Smooth muscle cell of the brain vasculature (primary cell): ENCODE results near the gene GRIN2A.

Experiments
- DNase-seq: peaks from one replicate; pipeline ENCODE4 v3.0.0-alpha.2; 2012; ENCODE audit warnings: low read depth, low spot score

The GRIN2A gene

DNA sequence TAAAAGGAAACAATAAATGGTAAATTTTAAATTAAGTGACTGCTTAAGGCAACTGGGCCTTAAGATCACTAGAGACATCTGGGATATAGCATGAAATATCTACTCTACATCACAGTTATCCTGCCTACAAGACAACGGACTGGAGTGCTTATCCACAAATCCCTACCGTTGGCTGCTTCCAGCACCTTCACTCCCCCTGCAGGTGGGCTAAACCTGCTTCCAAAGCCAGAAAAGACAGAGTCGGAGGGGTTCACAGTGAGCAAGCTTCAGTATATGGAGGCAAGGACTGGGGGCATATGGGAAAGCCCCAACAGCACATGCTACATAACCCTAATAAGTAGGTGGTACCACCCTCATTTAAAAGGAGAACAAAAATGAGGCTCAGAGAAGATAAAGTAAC is 45.3 kb downstream of the GRIN2A start:
- no peak for DNase-seq

GRCh38 chr16:10130538-10130937 is 51.7 kb downstream of the GRIN2A start:
- no peak for DNase-seq

- DNase-seq, result no peak
These were observed 53.6 kb downstream of the GRIN2A start for GRCh38 chr16:10128397-10129258.

DNA sequence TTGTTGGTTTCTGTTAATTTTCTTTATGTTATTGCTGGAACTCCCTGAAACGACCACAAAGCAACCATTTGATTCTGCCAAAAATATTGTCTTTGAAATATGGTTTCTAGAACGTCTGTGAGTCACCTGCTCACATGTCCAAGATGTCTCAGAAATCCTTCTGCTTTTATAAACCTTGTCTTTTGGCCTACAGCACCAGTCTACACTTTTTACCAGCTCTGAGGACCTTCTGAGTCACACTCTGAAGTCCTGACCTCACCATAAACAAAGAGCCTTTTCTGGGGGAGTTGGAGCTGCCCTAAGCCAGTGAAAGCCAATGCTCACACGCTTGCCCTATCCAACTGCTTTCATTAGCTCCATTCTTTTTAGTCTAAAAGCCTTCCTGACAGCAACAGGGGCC is 55.5 kb downstream of the GRIN2A start:
- no peak for DNase-seq

DNA sequence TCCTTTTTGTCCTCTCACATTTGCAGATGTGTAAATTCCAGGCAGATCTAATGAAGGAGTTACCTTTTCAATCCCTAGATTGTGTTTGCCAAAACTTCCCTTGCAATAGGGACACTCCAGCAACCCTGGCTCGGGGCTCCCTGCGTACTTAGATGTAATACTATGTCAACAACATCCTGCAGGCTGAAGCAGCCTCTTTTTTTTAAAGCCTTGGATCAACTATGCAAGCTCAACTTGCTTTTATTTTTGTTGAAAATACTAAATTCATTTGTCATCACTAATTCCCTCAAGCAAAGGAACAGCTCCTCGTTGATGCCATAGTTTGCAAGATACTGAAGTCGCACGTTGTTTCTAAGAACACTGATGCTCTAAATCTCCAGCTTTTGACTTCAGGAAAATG is 59.1 kb downstream of the GRIN2A start:
- DNase-seq, result no peak

- DNase-seq, result no peak
These were observed 59.7 kb downstream of the GRIN2A start for GRCh38 chr16:10122546-10122945.

- no peak for DNase-seq
These were observed 60.3 kb downstream of the GRIN2A start for GRCh38 chr16:10121897-10122425.

DNA sequence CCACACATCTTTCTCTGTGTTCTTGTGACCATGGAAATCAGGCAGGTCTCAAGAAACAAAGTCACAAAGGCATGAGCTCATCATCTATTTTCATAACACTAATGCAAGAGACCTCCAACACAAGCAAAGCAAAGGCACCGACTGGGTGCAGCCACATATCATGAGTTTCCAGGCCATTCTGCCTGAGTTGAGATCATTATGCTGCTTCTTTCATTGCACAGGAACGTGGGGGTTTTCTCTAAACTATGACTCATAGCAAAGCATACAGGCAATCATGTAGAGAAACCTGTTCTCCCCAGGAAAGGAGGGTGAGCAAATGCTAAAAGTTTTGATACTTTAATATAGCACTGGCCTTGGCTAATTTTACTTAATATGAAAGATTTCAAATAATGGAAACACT is 60.7 kb downstream of the GRIN2A start:
- no peak for DNase-seq

DNA sequence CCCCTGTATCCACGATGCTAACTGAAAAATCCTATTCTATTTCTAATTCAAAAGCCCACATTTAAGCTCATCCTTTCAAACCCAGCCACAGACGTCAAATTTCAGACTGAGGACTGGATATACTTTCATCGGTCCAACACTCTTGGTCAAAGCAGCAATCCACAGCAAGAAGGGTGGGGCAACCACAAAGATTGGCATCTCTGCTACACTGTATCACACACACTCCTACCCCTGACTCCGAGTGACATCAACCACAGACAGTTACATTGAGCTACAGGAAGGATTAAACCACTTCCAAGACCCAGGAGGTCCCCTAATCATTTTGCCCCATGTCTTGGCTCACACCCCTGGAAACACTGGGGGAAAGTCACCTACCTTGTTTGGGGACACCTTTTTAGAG is 61.3 kb downstream of the GRIN2A start:
- no peak for DNase-seq

DNA sequence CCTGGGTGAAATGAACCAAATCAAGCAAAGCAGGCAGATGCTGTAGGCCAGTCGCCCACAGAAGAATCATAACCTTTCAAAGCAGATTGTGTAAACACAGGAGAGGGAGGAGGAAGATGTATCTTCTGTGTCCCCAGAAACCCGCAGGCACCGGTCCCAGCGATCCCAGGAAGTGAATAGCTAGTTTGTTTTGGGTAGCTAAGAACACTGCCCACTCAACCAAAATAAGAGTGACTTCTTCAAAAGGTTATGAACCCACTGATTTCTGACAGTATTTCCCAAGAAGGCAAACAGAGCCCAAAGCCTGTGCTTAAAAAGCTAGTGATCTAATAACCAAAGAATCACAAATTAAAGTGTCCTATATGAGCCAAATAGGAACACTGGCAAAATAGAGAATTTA is 67.8 kb downstream of the GRIN2A start:
- DNase-seq, result no peak

GRCh38 chr16:10113248-10113647 is 69.0 kb downstream of the GRIN2A start:
- no peak for DNase-seq

DNA sequence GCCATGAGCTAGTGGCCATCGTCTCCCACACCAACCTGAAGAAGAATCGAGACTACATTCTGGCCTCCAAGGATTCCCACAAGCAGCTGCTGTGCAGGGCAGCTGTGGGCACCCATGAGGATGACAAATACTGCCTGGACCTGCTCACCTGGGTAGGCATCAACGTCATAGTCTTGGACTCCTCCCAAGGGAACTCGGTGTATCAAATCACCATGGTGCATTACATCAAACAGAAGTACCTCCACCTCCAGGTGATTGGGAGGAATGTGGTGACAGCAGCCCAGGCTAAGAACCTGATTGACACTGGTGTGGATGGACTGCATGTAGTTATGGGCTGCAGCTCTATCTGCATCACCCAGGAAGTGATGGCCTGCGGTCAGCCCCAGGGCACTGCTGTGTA is 70.2 kb downstream of the GRIN2A start:
- no peak for DNase-seq

DNA sequence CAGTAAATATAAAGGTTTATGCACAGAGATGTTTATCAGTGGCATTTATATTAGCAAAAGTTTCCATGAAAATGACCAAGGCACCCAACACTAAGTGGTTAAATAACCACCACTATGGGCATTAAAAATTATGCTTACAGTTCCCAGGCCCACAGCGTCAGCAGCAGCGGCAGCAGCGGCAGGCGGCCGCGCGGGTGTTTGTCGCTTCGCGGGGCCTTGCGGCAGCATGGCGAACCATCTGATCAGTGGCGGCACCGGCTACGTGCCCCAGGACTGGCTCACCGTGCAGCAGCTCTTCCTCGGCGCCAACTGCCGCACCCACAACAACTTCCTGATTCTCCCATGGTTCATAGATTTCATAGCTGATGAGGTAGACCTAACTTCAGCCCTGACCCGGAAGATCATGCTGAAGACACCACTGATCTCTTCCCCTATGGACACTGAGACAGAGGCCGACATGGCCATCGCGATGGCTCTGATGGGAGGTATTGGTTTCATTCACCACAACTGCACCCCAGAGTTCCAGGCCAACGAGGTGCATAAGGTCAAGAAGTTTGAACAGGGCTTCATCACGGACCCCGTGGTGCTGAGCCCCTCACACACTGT is 71.0 kb downstream of the GRIN2A start:
- DNase-seq, result no peak

DNA sequence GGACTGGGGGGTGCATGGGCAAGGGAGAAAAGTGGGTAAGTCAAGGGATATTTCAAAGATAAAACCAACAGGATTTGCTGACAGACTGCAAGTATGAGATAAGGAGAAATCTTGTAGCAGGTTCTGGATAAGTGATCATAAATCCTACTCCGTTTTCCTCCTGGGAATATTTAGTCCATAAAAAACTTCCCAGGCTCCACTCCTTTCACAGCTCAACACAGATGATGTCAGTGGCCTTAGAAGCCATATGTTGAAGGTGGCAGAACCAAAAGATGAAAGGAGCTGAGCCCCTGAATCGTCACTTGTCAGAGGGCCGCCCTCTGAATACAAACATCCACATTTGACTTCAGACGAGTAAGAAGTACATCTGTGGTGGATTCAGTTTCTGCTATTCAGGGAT is 71.7 kb downstream of the GRIN2A start:
- DNase-seq, result no peak

GRCh38 chr16:10107081-10107480 is 75.1 kb downstream of the GRIN2A start:
- DNase-seq, result no peak

DNA sequence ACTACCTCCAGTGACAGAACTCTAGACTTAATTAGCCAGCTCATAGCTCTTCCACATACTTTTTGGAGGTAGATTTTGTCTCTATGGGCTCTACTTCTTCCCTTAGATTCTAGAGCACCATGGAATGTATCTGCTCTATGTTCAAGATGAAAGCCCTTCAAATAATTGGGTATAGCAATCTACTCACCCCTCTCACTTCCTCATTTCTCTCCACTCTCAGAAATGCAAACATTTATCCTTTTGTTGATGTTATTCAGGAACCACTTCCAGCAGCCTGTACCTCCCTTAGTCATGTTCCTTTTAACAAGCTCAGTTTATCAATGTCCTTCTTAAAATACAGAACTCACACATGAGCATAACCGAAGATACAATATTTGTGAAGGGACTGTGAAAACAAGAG is 78.5 kb downstream of the GRIN2A start:
- no peak for DNase-seq

DNA sequence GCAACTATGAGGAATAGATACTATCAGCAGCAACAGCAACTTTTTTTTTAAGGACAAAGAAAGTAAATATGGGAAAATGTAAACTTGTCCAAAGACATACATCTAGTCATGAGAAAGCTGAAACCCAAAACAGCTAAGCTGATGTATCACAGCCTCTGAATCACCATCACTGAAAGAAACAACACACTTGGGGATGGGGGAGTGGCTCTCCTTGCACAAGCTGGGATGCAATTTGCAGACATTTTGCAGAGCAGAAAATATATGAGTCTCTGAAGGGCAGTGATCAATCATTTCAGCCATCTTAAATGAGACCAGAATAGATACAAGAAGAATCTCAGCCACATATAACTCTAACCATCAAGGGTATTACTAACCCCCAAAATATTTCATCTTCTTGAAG is 79.1 kb downstream of the GRIN2A start:
- no peak for DNase-seq

GRCh38 chr16:10100829-10101228 is 81.4 kb downstream of the GRIN2A start:
- DNase-seq, result no peak

GRCh38 chr16:10098991-10099390 is 83.2 kb downstream of the GRIN2A start:
- no peak for DNase-seq

DNA sequence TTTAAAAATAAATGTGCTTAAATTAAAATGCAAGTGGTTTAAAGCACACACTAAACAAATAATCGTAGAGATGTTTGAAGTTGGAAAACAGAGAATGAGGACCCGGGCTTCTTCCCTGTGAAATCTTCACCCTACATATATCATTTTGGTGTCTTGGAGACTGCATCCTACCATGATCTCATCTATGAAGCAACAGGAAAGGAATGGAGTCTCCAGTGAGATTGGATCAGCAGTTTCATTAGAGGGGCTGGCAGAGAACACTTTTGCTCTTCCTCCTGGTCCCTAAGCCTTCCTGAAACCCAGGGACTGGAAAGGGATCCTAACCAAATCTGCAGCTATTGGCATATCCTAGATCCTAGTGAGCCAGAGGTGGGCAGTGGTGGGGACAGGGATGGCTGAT is 85.0 kb downstream of the GRIN2A start:
- DNase-seq, result no peak

DNA sequence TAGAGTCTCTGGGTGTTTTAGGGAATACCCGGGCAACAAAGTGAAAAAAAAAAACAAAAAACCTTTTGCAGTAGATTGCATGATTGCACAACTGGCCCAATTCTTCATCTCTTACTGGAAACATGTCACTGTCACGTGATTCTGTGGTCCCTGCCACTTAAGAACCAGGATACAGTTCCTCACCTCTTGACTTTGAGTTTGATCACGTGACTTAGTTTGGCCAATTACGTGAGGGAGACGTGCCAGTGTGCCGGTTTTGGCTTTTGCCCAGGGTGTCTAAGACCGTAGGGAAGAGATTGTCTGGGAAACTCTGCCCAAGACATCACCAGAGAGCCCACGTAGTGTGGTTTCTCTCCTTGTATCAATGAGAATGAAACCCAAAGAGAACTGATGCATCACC is 88.7 kb downstream of the GRIN2A start:
- DNase-seq, result no peak

GRCh38 chr16:10090816-10091215 is 91.4 kb downstream of the GRIN2A start:
- DNase-seq, result no peak

- DNase-seq, result no peak
These were observed 93.8 kb downstream of the GRIN2A start for GRCh38 chr16:10088380-10088793.
